ENCODE measurements around the gene HOMER3. TPM values are rescaled to one million over a fixed set of nuclear protein-coding genes. Genes with fewer than 3 reads are reported as not detected.

Gene HOMER3
- total RNA-seq, 1 donor from 2014 or later, result 78.8 TPM

- Mint-ChIP-seq H3K27ac (ENCODE audit: unreplicated experiment) (peak overlapping the region; percentile 84), H3K4me3 (peak overlapping the region; percentile 92), H3K27me3 (ENCODE audit: low read depth) (peaks cover 6% of the 10 kb centered on the region), H3K4me1 (peaks cover 12% of the 10 kb centered on the region), H3K36me3 (ENCODE audit: low read depth) (no peaks in the 10 kb centered on the region), H3K9me3 (no peaks in the 10 kb centered on the region)
- TF ChIP-seq CTCF (conservative IDR thresholded peaks at IDR 0.05), result peak; percentile 54
- DNase-seq (ENCODE audit: low read depth, low spot score), result peak; percentile 69
Observed at GRCh38 chr19:18895038-18895823, 45.8 kb downstream of the HOMER3 start.

GRCh38 chr19:18894254-18895037, 46.6 kb downstream of the HOMER3 start:
- TF ChIP-seq CTCF (conservative IDR thresholded peaks at IDR 0.05), result no peak
- H3K27me3 Mint-ChIP-seq (ENCODE audit: low read depth), result peaks cover 6% of the 10 kb centered on the region
- peak; percentile 56 for DNase-seq (ENCODE audit: low read depth, low spot score)
- peaks cover 12% of the 10 kb centered on the region for H3K4me1 Mint-ChIP-seq
- no peaks in the 10 kb centered on the region for H3K36me3 Mint-ChIP-seq (ENCODE audit: low read depth)
- H3K4me3 Mint-ChIP-seq, result peak overlapping the region; percentile 92
- H3K27ac Mint-ChIP-seq (ENCODE audit: unreplicated experiment), result peak overlapping the region; percentile 84
- no peaks in the 10 kb centered on the region for H3K9me3 Mint-ChIP-seq

- H3K27me3 Mint-ChIP-seq (ENCODE audit: low read depth), result peaks cover 6% of the 10 kb centered on the region
- peak overlapping the region; percentile 68 for H3K4me3 Mint-ChIP-seq
- H3K4me1 Mint-ChIP-seq, result peaks cover 12% of the 10 kb centered on the region
- H3K36me3 Mint-ChIP-seq (ENCODE audit: low read depth), result no peaks in the 10 kb centered on the region
- DNase-seq (ENCODE audit: low read depth, low spot score), result no peak
- no peak for TF ChIP-seq CTCF (conservative IDR thresholded peaks at IDR 0.05)
- no peaks in the 10 kb centered on the region for H3K9me3 Mint-ChIP-seq
- no peak overlapping the region for H3K27ac Mint-ChIP-seq (ENCODE audit: unreplicated experiment)
Observed at GRCh38 chr19:18893587-18894253, 47.3 kb downstream of the HOMER3 start.

GRCh38 chr19:18889949-18890745, 50.9 kb downstream of the HOMER3 start:
- no peak for DNase-seq (ENCODE audit: low read depth, low spot score)
- Mint-ChIP-seq H3K27me3 (ENCODE audit: low read depth) (no peaks in the 10 kb centered on the region), H3K4me3 (peak overlapping the region; percentile 8), H3K9me3 (no peaks in the 10 kb centered on the region), H3K27ac (ENCODE audit: unreplicated experiment) (no peak overlapping the region), H3K4me1 (peaks cover 5% of the 10 kb centered on the region), H3K36me3 (ENCODE audit: low read depth) (peaks cover 4% of the 10 kb centered on the region)
- no peak for TF ChIP-seq CTCF (conservative IDR thresholded peaks at IDR 0.05)

- Mint-ChIP-seq H3K4me3 (peak overlapping the region; percentile 19), H3K36me3 (ENCODE audit: low read depth) (peaks cover 7% of the 10 kb centered on the region), H3K9me3 (no peaks in the 10 kb centered on the region), H3K27ac (ENCODE audit: unreplicated experiment) (peak overlapping the region; percentile 78), H3K4me1 (no peaks in the 10 kb centered on the region), H3K27me3 (ENCODE audit: low read depth) (no peaks in the 10 kb centered on the region)
- no peak for TF ChIP-seq CTCF (conservative IDR thresholded peaks at IDR 0.05)
- no peak for DNase-seq (ENCODE audit: low read depth, low spot score)
Observed at GRCh38 chr19:18886972-18887371, 54.0 kb downstream of the HOMER3 start.
